Coronary artery (tissue), 2 donors: ENCODE results near the gene HIBADH.

Experiments
- DNase-seq: peaks from one replicate; pipeline ENCODE4 v3.0.0-alpha.2; 2017; ENCODE audit warnings: low spot score
- H3K27ac ChIP-seq, 2 donors: fragments of 200-600 bp; sonication (generic); one replicate each; pipeline ENCODE4 v1.5.1; 2016 to 2019
- H3K4me3 ChIP-seq: fragments of 200-600 bp; sonication (generic); 2 replicates; pipeline ENCODE4 v1.5.1; 2016; ENCODE audit warnings: mild to moderate bottlenecking, moderate library complexity
- TF ChIP-seq, protein P1 (sequence below): fragments of 200-600 bp; sonication (generic); IDR thresholded peaks from one replicate; pipeline ENCODE4 v1.5.1; 2019; ENCODE audit warnings: antibody characterized with exemption

Gene HIBADH

DNA sequence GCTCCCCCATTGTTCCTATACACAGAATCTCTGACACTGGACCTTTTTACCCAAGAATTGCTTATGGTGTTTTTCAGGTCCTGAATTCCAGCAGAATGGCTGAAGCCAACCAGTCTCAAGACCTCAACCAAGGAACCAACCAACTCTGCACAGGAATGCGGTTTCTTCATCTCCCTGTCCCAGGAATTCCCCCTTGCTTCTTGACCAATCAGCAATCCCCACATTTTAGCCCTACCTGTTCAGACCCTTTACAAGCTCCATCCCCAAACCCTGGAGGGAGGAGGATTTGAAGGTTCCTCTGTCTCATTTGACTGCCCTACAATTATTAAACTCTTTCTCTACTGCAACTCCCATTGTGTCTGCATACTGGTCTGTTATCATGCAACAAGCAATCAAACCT is 35.5 kb downstream of the HIBADH start:
- no peak overlapping the region for H3K27ac ChIP-seq
- TF ChIP-seq, protein P1, sequence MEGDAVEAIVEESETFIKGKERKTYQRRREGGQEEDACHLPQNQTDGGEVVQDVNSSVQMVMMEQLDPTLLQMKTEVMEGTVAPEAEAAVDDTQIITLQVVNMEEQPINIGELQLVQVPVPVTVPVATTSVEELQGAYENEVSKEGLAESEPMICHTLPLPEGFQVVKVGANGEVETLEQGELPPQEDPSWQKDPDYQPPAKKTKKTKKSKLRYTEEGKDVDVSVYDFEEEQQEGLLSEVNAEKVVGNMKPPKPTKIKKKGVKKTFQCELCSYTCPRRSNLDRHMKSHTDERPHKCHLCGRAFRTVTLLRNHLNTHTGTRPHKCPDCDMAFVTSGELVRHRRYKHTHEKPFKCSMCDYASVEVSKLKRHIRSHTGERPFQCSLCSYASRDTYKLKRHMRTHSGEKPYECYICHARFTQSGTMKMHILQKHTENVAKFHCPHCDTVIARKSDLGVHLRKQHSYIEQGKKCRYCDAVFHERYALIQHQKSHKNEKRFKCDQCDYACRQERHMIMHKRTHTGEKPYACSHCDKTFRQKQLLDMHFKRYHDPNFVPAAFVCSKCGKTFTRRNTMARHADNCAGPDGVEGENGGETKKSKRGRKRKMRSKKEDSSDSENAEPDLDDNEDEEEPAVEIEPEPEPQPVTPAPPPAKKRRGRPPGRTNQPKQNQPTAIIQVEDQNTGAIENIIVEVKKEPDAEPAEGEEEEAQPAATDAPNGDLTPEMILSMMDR, result no peak
- no peak overlapping the region for H3K4me3 ChIP-seq
- no peak for DNase-seq

DNA sequence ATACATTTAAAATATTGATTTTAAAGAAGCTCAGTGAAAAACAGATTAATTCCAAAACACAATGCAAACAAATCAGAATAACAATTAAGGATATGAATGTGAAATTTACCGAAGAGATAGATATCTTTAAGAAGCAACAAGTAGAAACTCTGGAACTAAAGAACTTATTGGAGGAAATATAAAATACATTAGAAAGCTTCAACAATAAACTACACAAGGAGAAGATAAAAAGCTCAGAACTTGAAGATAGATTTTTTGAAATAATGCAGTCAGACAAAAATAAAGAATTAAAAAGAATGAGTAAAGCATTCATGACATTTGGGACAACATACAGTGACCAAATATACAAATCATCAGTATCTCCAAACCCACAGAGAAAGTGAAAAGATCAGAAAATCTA is 43.2 kb downstream of the HIBADH start:
- no peak overlapping the region for H3K27ac ChIP-seq
- DNase-seq, result no peak

DNA sequence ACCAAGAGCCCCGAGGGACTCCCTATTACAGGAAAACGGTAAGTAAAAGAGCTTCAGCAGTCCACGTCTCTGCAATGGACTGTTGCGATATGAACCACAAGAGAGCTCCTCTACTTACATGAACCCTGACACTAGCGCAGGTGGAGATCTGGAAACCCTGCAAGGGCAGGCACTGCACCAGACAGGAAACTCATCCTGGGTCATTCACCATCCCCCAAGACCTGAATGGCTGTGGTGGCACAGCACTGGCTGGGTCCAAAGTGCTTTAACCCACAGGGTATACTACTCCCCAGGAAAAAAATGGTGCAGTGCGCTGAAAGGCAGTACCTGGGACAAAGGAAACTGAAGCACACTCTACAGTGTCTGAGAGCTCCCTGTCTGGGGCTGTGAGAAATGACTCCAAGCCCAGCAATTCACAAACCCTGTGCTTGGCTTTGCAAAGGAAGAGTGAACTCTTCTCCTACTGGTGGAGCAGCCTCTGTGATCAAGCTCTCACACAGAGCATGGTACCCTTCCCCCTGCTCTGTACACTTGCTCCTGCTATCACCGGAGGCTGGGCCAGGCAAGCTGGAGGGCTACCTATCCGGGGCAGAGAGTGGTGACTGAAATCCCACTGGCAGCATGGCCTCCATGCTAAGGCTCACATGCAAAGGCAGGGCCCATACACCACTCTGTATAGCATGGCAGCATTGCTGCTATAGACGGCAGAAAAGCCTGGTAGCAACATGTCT is 44.9 kb downstream of the HIBADH start:
- TF ChIP-seq, protein P1, result no peak
- no peak overlapping the region for H3K27ac ChIP-seq
- no peak for DNase-seq
- H3K4me3 ChIP-seq, result no peak overlapping the region

More for the DNA sequence above, 43.2 kb downstream of the HIBADH start:
- TF ChIP-seq, protein P1, result no peak
- no peak overlapping the region for H3K4me3 ChIP-seq

DNA sequence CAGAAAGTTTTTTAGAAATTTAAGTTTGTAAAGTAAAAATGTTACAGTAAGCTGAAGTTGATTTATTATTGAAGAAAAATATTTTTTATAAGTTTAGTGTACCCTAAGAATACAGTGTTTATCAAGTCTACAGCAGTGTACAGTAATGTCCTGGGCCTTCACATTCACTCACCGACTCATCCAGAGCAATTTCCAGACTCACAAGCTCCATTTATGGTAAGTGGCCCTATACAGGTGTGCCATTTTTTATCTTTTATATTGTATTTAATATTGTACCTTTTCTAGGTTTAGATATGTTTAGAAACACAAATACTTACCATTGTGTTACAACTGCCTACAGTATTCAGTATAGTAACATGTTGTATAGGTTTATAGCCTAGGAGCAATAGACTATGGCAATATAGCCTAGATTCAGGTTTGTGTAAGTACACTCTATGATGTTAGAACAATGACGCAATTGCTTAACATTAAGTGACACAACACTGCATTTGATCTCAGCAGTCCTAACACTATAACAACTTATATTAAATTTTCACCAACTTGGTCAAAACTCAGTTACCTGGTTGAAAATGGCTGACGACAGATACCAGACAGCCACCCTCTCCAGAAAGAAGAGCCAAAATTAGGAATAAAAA is 45.7 kb downstream of the HIBADH start:
- no peak overlapping the region for H3K4me3 ChIP-seq
- H3K27ac ChIP-seq, result no peak overlapping the region
- DNase-seq, result no peak
- TF ChIP-seq, protein P1, result no peak

DNA sequence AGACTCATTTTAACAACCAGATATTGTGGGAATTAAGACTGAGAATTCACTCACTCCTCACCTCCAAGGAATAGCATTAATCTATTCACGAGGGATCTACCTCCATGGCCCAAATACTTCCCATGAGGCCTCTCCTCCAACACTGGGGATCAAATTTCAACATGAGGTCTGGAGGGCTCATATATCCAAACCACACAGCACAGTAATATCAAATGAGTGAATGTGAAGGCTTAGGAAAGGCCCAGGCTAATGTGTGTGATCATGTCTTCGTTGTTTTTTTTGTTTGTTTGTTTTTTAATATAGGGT is 46.5 kb downstream of the HIBADH start:
- TF ChIP-seq, protein P1, result no peak
- Histone ChIP-seq H3K27ac (no peak overlapping the region), H3K4me3 (no peak overlapping the region)
- no peak for DNase-seq

DNA sequence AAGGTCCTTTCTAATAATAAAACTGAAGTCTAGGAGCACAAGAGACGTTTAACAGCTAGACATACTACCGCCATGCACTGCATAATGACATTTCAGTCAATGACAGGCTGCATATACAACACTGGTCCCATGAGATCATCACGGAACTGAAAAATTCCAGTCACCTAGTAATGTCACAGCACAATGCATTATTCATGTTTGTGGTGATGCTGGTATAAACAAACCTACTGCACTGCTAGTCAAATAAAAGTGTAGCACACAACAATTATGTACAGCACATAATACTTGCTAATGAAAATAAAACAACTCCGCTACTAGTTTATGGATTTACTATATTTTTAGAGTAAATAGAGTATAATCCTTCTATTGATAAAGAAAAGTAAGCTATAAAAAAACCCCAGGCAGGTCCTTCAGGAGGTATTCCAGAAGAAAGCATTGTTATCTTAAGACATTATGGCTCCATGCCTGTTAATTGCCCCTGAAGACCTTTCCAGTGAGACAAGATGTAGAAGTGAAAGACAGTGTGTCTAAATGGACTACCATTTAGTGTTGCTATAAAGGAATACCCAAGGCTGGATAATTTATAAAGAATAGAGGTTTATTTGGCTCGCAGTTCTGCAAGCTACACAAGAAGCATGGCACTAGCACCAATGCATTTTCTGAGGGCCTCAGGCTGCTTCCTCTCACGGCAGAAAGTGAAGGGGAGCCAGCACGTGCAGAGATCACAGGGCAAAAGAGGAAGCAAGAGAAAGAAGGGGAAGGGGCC is 47.1 kb downstream of the HIBADH start:
- Histone ChIP-seq H3K4me3 (no peak overlapping the region), H3K27ac (no peak overlapping the region)
- TF ChIP-seq, protein P1, result no peak
- no peak for DNase-seq
